Stimulated activated CD4-positive, alpha-beta T cell treated with anti-CD3 and anti-CD28 coated beads, Interleukin-4, amount 100 ng/mL, for 4 hours (primary cell): Measurements from ENCODE around the gene SRI.

Experiments
- DNase-seq, 2 experiments: peaks; one replicate each; pipeline ENCODE4 v3.0.0-alpha.2; 2020

SRI gene

DNA sequence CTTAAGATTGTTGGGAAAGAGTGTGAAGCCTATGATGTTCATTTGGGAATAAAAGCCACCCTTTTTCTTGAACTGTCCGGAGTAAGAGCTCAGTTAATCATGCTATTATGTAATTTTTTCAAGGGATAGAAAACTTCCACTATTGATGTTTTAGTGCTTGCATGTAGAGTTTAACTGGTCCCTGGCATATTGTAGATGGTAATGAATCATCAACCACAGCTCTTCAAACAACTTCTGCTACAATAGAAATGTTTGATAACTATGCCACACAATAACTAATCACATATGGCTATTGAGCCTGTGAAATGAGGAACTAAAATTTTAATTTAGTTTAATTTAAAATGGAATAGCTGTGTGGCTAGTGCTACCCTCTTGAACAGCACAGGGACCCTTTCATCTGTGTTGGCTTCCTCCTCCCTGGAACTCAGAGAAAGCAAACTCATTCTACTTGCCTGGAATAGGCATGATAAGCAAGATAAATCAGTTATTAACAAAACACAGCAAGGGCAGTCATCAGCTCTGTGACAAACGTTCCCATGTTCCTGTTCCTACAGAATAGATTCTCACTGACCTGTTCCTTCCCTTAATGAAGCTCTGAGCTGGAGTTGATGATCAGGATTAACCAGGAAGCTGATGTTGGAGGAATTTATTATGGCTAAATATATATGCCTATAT lies 4.9 kb upstream of the SRI start:
- DNase-seq = no peak

DNA sequence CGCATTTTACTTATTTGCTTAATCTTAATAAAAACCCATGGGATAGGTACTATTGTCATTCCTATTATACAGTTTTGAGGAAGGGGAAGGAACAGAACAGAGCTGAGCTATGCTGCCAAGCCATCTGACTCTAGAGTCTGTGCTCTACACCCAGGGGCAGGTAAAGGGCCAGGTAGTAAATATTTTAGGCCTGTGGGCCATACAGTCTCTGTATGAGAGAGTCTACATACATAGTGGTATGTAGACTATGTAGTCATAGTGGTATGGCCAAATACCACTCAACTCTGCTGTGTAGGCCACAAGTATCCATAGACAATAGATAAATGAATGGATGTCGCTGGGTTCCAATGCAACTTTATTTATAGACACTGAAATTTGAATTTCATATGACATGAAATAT lies 3.4 kb upstream of the SRI start:
- no peak for DNase-seq

DNA sequence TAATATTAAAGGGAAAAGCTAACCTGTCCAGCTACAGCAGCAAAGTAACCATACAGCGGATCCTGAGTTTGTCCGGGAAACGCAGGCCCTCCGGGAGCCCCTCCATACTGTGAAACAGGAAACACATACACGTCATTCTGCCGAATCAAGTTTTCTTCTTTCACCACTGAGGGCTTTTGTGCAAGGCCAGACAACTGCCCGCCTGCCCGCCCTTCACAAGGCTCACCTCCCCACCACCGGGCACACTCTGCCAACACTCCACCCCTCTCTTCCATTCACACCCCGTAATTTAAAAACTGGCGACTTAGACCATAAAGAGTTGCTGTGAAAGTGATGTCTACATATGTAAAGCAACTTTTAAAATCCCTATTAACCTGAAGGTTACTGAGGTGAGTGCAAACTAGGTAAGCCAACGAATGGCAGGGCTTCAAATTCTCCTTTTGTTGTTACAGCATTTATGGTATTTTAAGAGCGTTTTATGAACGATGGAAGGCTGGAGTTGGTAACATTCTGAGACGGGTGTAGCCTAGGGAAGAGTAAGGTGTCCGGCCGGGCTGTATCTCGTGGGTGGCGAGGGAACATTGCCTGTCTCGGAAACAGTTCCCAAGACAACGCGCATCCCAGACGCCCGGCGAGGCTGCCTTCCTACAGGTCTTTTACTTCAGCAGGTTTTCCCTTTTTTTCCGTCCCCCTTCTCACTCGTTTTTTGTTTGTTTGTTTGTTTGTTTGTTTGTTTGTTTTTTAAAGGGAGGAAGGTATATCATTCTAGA lies 817 bp downstream of the SRI start:
- DNase-seq = peak; percentile 11 to 19

DNA sequence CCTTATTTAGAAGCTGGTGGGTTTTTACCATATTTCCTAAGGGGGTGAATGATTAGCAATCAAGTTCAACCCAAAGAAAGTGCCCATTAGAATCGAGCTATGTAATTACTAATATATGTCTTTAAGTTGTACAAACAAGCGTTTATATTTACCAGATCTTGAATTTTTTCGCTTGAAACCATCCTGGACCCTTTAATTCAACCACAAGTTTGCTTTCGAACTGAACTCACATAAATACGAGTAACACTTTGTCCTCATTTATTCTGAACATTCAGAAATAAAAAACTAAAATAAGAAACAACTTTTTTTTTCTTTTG lies 1.5 kb downstream of the SRI start:
- DNase-seq = no peak

GRCh38 chr7:88217675-88218428 lies 2.0 kb downstream of the SRI start:
- DNase-seq = no peak

DNA sequence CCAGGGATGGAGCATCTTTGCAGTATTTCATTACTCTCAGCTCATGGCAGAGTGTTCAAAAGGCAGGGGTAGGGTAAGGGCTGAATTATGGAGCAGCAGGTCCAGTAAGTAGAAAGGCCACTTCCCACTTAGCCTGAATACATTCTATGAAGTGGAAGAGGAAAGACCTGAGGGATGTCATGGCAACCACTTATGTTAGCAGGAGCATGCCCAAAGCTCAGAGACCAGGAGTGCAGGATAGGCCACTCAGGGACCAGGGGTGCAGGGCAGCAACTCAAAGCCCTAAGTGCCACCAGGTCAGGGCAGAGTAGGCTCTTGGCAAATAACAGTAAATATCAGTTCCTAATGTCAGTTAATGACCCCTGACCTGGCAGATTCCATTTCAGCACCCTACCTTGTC lies 3.6 kb downstream of the SRI start:
- no peak for DNase-seq

GRCh38 chr7:88215295-88215694 lies 4.5 kb downstream of the SRI start:
- no peak for DNase-seq

DNA sequence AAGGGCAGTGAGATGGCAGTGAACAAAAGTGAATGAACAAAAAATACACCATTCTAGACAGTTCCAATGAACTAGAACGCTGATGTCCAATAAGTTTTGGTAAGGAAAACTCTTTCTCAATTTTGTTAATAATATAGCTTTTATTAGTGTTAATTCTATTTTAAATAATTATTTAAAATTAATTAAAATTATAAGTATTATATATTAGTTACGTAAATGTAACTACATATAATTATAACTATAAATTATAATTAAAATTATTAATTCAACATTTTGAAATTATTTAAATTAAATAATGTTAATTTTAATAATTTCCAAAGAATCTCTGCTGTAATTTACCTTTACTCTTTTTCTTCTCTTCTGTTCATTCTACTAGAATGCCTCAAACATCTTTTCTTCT lies 5.4 kb downstream of the SRI start:
- no peak for DNase-seq

GRCh38 chr7:88212918-88213317 lies 6.9 kb downstream of the SRI start:
- DNase-seq = no peak

DNA sequence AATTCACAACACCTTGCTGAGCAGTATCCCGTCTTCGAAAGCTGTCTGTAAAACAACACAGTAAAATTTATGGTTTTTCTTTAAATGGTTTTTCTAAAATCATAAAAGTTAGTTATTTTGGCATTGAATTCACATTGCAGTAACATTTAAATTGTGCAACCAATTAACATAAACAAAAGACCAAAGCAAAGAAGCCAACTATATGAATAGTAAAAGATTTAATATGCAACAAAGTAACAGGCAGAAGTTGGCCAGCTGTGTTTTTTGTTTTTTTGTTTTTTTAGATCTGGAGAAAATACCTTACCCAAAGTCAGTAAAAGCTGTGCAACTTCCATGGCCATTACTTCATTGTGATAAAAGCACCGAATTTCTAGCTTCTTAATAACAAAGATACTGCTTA lies 11.3 kb downstream of the SRI start:
- DNase-seq = no peak

DNA sequence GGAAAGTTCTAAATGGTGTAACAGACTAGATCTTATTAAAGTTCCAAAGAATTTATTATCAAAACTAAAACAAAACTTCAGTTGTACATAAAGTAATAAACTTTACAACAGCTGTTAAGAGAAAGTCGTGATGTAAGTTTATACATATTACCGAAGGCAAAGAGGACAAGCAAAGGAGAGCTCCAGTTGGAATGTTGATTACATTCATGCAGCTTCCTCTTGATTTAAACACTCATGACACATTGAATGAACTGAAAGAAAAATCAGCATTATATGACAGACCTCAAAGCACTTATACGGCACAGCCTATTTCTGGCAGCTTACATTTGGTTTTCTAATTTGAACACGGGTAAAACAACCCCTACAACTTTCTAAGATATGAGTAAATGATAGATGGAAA lies 13.6 kb downstream of the SRI start:
- no peak for DNase-seq

GRCh38 chr7:88205179-88205578 lies 14.7 kb downstream of the SRI start:
- no peak for DNase-seq

GRCh38 chr7:88204525-88205110 lies 15.2 kb downstream of the SRI start:
- no peak for DNase-seq

DNA sequence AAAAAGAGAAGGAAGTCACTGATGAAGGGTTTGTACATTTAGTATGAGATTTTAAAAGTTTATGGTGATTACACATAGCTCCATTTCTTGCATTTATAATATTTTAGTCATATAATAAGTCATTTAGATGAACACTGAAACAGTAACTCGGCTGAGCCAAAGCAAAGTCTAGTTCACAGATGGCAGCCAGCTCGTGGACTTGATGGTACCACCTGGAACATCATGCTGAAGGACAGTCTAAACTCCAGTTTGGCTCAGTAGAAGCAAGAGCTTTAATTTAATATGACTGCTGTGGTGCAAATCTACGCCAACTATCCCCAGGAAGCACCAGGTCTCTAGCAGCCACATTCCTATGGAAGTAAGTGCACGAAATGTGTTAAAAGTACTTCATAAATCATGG lies 16.4 kb downstream of the SRI start:
- DNase-seq = no peak

GRCh38 chr7:88202799-88203198 lies 17.0 kb downstream of the SRI start:
- no peak for DNase-seq

DNA sequence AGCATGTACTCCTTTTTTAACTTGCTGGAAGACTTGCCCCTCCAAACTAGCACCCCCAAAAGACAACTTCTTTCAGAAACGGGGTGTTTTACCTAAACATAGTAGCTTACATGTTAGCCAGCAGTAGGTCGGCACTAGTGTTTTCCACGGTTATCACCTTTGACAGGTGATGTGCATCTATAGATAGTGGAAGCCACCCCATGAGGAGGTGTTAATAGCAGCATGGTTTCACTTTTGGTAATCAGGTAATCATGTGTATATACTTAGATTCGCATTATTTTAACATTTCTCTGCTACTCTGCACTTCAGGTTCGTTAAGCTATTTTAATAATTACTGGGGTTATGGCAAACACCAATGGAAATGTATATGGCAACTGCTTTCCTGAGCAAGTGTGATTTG lies 17.6 kb downstream of the SRI start:
- no peak for DNase-seq

- DNase-seq = no peak
Observed at GRCh38 chr7:88201305-88201704, 18.5 kb downstream of the SRI start.

- DNase-seq = no peak
Observed at GRCh38 chr7:88200789-88201188, 19.0 kb downstream of the SRI start.

- no peak for DNase-seq
Observed at GRCh38 chr7:88200261-88200660, 19.6 kb downstream of the SRI start.

DNA sequence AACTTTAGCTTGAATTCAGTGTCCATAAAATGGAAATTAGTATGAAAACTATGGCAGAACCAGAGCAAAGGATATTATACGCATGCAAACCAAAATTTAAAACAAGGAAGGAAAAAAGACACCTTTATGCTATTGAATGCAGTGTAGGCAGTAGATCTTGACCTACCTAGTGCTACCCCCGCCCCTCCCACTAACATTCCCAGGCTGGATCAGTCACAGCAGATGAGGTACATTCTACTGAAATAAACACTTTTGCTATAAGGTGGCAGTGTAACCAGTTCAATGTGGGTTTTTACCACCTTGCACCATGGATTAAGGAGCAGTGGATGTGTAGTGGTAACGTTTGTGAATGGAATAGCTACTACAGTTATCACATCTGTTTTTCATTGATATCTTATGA lies 27.9 kb downstream of the SRI start:
- DNase-seq = no peak

GRCh38 chr7:88185650-88186049 lies 34.2 kb downstream of the SRI start:
- no peak for DNase-seq

DNA sequence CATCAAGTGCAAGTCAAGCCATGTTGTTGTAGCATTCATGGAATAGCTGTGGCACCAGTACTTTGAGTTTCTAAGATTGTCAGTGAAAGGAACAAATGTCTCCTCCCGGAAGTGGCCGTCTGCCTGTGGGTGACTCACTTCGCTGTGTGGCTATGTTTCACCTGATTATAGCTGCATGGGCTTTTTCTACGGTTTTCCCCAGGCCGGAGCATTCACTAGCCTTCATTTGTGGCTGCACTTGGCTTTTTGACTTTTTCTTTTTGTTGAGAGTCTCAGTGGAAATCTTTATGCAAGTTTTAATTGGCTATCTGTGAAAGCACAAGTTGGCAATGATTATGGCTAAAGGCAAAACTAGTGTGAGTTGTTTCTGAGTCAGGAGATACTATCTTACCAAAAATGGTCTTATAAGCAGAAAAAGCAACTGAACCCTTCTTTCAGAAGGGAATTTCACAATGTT lies 35.0 kb downstream of the SRI start:
- DNase-seq = no peak

GRCh38 chr7:88183051-88183450 lies 36.8 kb downstream of the SRI start:
- DNase-seq = no peak

DNA sequence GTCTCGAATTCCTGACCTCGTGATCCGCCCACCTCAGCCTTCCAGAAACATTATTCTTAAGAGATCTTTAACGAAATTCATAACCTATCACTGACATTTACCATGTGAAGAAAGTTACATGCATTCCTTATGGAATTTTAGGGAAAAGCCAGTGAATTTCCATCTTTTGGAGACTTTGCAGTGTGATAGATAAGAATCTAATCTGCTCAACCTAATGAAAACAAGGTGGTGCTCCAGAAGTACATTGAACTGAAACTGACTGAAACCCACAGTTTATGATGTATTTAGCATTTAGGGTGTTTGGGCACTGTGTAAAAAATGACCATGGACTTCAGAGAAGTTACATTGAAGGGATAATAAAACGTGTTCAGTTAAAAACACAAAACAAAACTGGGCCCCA lies 43.6 kb downstream of the SRI start:
- DNase-seq = no peak
